Measurements from ENCODE around the gene TARS1. TPM values are rescaled to one million over a fixed set of nuclear protein-coding genes. Genes with fewer than 3 reads are reported as not detected.
"Not testable (repeated sequence)": the region's sequence is repeated elsewhere in the genome, so short reads cannot be mapped to it uniquely, and the experiment has no call there.

Gene TARS1
- total RNA-seq, 2 experiments from 2014 or later, result 195 to 201 TPM

GRCh38 chr5:33423018-33423630 is 17.6 kb upstream of the TARS1 start:
- H3K27me3 Mint-ChIP-seq, result peaks cover 13% of the 10 kb centered on the region
- no peak overlapping the region for H3K27ac Mint-ChIP-seq
- ChIA-PET POLR2A (no interaction called here), CTCF (interaction anchor here (1.9 to 2.2 kb wide), 2 partner anchors 13 to 715 kb away, joined by 6 read pairs; no protein-coding TSS in a partner anchor)
- DNase-seq, result no peak
- no peaks in the 10 kb centered on the region for H3K4me1 Mint-ChIP-seq
- no peaks in the 10 kb centered on the region for H3K36me3 Mint-ChIP-seq (ENCODE audit: low read depth)
- no peak overlapping the region for H3K4me3 Mint-ChIP-seq
- H3K9me3 Mint-ChIP-seq, result no peaks in the 10 kb centered on the region

- H3K27ac Mint-ChIP-seq, result no peak overlapping the region
- CTCF ChIA-PET, result no interaction called here
- no peak for DNase-seq
- peaks cover 11% of the 10 kb centered on the region for H3K27me3 Mint-ChIP-seq
- H3K4me1 Mint-ChIP-seq, result no peaks in the 10 kb centered on the region
- no peaks in the 10 kb centered on the region for H3K9me3 Mint-ChIP-seq
- H3K4me3 Mint-ChIP-seq, result no peak overlapping the region
- POLR2A ChIA-PET, result no interaction called here
- H3K36me3 Mint-ChIP-seq (ENCODE audit: low read depth), result no peaks in the 10 kb centered on the region
Observed at GRCh38 chr5:33425314-33425713, 15.5 kb upstream of the TARS1 start.

GRCh38 chr5:33430983-33431382 is 9.8 kb upstream of the TARS1 start:
- DNase-seq, result no peak
- H3K27ac Mint-ChIP-seq, result no peak overlapping the region
- H3K27me3 Mint-ChIP-seq, result peaks cover 4% of the 10 kb centered on the region
- H3K9me3 Mint-ChIP-seq, result no peaks in the 10 kb centered on the region
- ChIA-PET CTCF (interaction anchor here (1.0 to 1.7 kb wide), 2 partner anchors 504 to 539 kb away, joined by 3 to 5 read pairs; no protein-coding TSS in a partner anchor), POLR2A (no interaction called here)
- H3K4me3 Mint-ChIP-seq, result no peak overlapping the region
- peaks cover 5% of the 10 kb centered on the region for H3K4me1 Mint-ChIP-seq
- H3K36me3 Mint-ChIP-seq (ENCODE audit: low read depth), result no peaks in the 10 kb centered on the region

- H3K4me1 Mint-ChIP-seq, result peaks cover 7% of the 10 kb centered on the region
- no peak overlapping the region for H3K4me3 Mint-ChIP-seq
- CTCF ChIA-PET, result interaction anchor here (0.9 kb wide), 1 partner anchor 12 kb away, joined by 3 read pairs; no protein-coding TSS in a partner anchor
- no peaks in the 10 kb centered on the region for H3K36me3 Mint-ChIP-seq (ENCODE audit: low read depth)
- H3K9me3 Mint-ChIP-seq, result no peaks in the 10 kb centered on the region
- no peak for DNase-seq
- no peak overlapping the region for H3K27ac Mint-ChIP-seq
- POLR2A ChIA-PET, result no interaction called here
- H3K27me3 Mint-ChIP-seq, result peaks cover under 1% of the 10 kb centered on the region
Observed at GRCh38 chr5:33432656-33433055, 8.1 kb upstream of the TARS1 start.

GRCh38 chr5:33433303-33434240 is 7.2 kb upstream of the TARS1 start:
- ChIA-PET POLR2A (no interaction called here), CTCF (interaction anchor here (0.9 to 3.0 kb wide), 2 partner anchors 12 to 501 kb away, joined by 3 to 19 read pairs; no protein-coding TSS in a partner anchor)
- H3K4me1 Mint-ChIP-seq, result peaks cover 7% of the 10 kb centered on the region
- H3K9me3 Mint-ChIP-seq, result no peaks in the 10 kb centered on the region
- no peaks in the 10 kb centered on the region for H3K27me3 Mint-ChIP-seq
- H3K27ac Mint-ChIP-seq, result no peak overlapping the region
- DNase-seq, result no peak
- no peak overlapping the region for H3K4me3 Mint-ChIP-seq
- no peaks in the 10 kb centered on the region for H3K36me3 Mint-ChIP-seq (ENCODE audit: low read depth)

- not testable (repeated sequence) for H3K4me3 Mint-ChIP-seq; H3K9me3 Mint-ChIP-seq; H3K4me1 Mint-ChIP-seq; H3K27me3 Mint-ChIP-seq; H3K27ac Mint-ChIP-seq; H3K36me3 Mint-ChIP-seq (ENCODE audit: low read depth)
- ChIA-PET CTCF (interaction anchor here (0.5 to 3.0 kb wide), 13 partner anchors 9 to 618 kb away, joined by 3 to 19 read pairs (median 3); no protein-coding TSS in a partner anchor), POLR2A (interaction anchor here (0.5 to 0.9 kb wide), 2 partner anchors 498 to 533 kb away, joined by 3 read pairs; no protein-coding TSS in a partner anchor)
- DNase-seq, result peak; percentile 71
Observed at GRCh38 chr5:33435893-33436490, 4.8 kb upstream of the TARS1 start.

GRCh38 chr5:33438996-33439395 is 1.8 kb upstream of the TARS1 start:
- Mint-ChIP-seq H3K4me1 (peaks cover 19% of the 10 kb centered on the region), H3K27ac (no peak overlapping the region), H3K27me3 (no peaks in the 10 kb centered on the region), H3K9me3 (no peaks in the 10 kb centered on the region), H3K4me3 (no peak overlapping the region), H3K36me3 (ENCODE audit: low read depth) (peaks cover 8% of the 10 kb centered on the region)
- POLR2A ChIA-PET, result interaction anchor here (1.1 kb wide), 1 partner anchor 420 kb away, joined by 4 read pairs; no protein-coding TSS in a partner anchor
- CTCF ChIA-PET, result interaction anchor here (1.7 to 1.9 kb wide), 2 partner anchors 31 to 531 kb away, joined by 4 to 8 read pairs; no protein-coding TSS in a partner anchor
- no peak for DNase-seq

GRCh38 chr5:33439905-33440481 is 772 bp upstream of the TARS1 start:
- POLR2A ChIA-PET, result interaction anchor here (0.7 to 1.5 kb wide), 5 partner anchors 9 to 902 kb away, joined by 3 to 4 read pairs (median 3); no protein-coding TSS in a partner anchor
- Mint-ChIP-seq H3K4me1 (peaks cover 28% of the 10 kb centered on the region), H3K36me3 (ENCODE audit: low read depth) (peaks cover 14% of the 10 kb centered on the region), H3K27ac (no peak overlapping the region), H3K4me3 (no peak overlapping the region), H3K9me3 (no peaks in the 10 kb centered on the region), H3K27me3 (no peaks in the 10 kb centered on the region)
- CTCF ChIA-PET, result interaction anchor here (1.2 to 1.8 kb wide), 3 partner anchors 149 to 531 kb away, joined by 3 to 11 read pairs (median 6); no protein-coding TSS in a partner anchor
- DNase-seq, result no peak

- Mint-ChIP-seq H3K9me3 (no peaks in the 10 kb centered on the region), H3K27ac (no peak overlapping the region), H3K27me3 (no peaks in the 10 kb centered on the region), H3K4me3 (no peak overlapping the region), H3K36me3 (ENCODE audit: low read depth) (peaks cover 29% of the 10 kb centered on the region), H3K4me1 (peaks cover 34% of the 10 kb centered on the region)
- peak; percentile 36 for DNase-seq
- CTCF ChIA-PET, result interaction anchor here (1.5 to 1.8 kb wide), 2 partner anchors 493 to 529 kb away, joined by 6 to 11 read pairs; no protein-coding TSS in a partner anchor
- POLR2A ChIA-PET, result interaction anchor here (0.6 to 1.5 kb wide), 7 partner anchors 11 to 904 kb away, joined by 3 to 4 read pairs (median 3); no protein-coding TSS in a partner anchor
Observed at GRCh38 chr5:33441241-33442177, 744 bp downstream of the TARS1 start.

- DNase-seq, result no peak
- ChIA-PET CTCF (interaction anchor here (0.6 to 1.6 kb wide), 2 partner anchors 9 to 491 kb away, joined by 3 to 4 read pairs; no protein-coding TSS in a partner anchor), POLR2A (interaction anchor here (0.9 kb wide), 1 partner anchor 9 kb away, joined by 3 read pairs; no protein-coding TSS in a partner anchor)
- no peak overlapping the region for H3K4me3 Mint-ChIP-seq
- peaks cover 53% of the 10 kb centered on the region for H3K36me3 Mint-ChIP-seq (ENCODE audit: low read depth)
- no peak overlapping the region for H3K27ac Mint-ChIP-seq
- H3K9me3 Mint-ChIP-seq, result no peaks in the 10 kb centered on the region
- H3K4me1 Mint-ChIP-seq, result peaks cover 46% of the 10 kb centered on the region
- H3K27me3 Mint-ChIP-seq, result no peaks in the 10 kb centered on the region
Observed at GRCh38 chr5:33444542-33444941, 3.8 kb downstream of the TARS1 start.

- DNase-seq, result no peak
- Mint-ChIP-seq H3K9me3 (no peaks in the 10 kb centered on the region), H3K36me3 (ENCODE audit: low read depth) (peaks cover 60% of the 10 kb centered on the region), H3K27me3 (no peaks in the 10 kb centered on the region), H3K4me1 (peaks cover 46% of the 10 kb centered on the region), H3K4me3 (no peak overlapping the region), H3K27ac (no peak overlapping the region)
- CTCF ChIA-PET, result interaction anchor here (1.6 kb wide), 1 partner anchor 10 kb away, joined by 3 read pairs; no protein-coding TSS in a partner anchor
- POLR2A ChIA-PET, result no interaction called here
Observed at GRCh38 chr5:33445798-33446197, 5.0 kb downstream of the TARS1 start.
